CD4-positive, alpha-beta memory T cell (primary cell): Measurements from ENCODE around the gene SLC16A7. TPM values are rescaled to one million over a fixed set of nuclear protein-coding genes. Genes with fewer than 3 reads are reported as not detected.

Experiments used
- CTCF ChIA-PET: fragments of 350-600 bp; sonication (Branson Sonifier 250); formaldehyde crosslinking; loops from one replicate; lab custom pipeline; 2021; ENCODE audit warnings: inconsistent platforms; ENCODE audit not compliant: partially characterized antibody; lab: Charles Lee
- POLR2A ChIA-PET: fragments of 350-600 bp; sonication (Branson Sonifier 250); formaldehyde crosslinking; loops from one replicate; lab custom pipeline; 2021; ENCODE audit not compliant: partially characterized antibody; lab: Charles Lee
- DNase-seq, 5 donors: peaks; one replicate each; pipeline versions ENCODE4 v3.0.0 to v3.0.0-alpha.2; 2020 to 2022; ENCODE audit warnings: mixed read lengths in 1 of 5
- H3K27ac ChIP-seq: one replicate; pipeline ENCODE4 v1.7.0; 2013; ENCODE audit warnings: low read depth, low read length
- H3K27me3 ChIP-seq: 2 replicates; pipeline ENCODE4 v1.7.0; 2013; ENCODE audit warnings: mild to moderate bottlenecking, low read length, moderate library complexity; ENCODE audit not compliant: insufficient read depth
- H3K36me3 ChIP-seq: 2 replicates; pipeline ENCODE4 v1.7.0; 2013; ENCODE audit warnings: mild to moderate bottlenecking, low read length, moderate library complexity; ENCODE audit not compliant: insufficient read depth
- H3K4me1 ChIP-seq: 2 replicates; pipeline ENCODE4 v1.7.0; 2013; ENCODE audit warnings: mild to moderate bottlenecking, low read length, moderate library complexity; ENCODE audit not compliant: insufficient read depth
- H3K4me3 ChIP-seq, 2 donors: one replicate each; pipeline ENCODE4 v1.7.0; 2013; ENCODE audit warnings: low read length in 2 of 2, mild to moderate bottlenecking in 1 of 2
- H3K9me3 ChIP-seq, 2 donors: one replicate each; pipeline ENCODE4 v1.7.0; 2013; ENCODE audit warnings: low read length in 2 of 2, control low read depth in 1 of 2; ENCODE audit not compliant: control insufficient read depth in 1 of 2
- H3K27ac Mint-ChIP-seq, 7 donors: one replicate each; pipeline ENCODE4 v1.8.0; 2020 to 2021; ENCODE audit warnings: mixed read lengths in 7 of 7, mild to moderate bottlenecking in 6 of 7, inconsistent platforms in 3 of 7, moderate library complexity in 3 of 7
- H3K27me3 Mint-ChIP-seq, 2 donors: one replicate each; pipeline ENCODE4 v1.8.0; 2020 to 2021; ENCODE audit warnings: mixed read lengths in 2 of 2
- H3K36me3 Mint-ChIP-seq, 2 donors: one replicate each; pipeline ENCODE4 v1.8.0; 2020 to 2021; ENCODE audit warnings: mixed read lengths in 2 of 2, inconsistent platforms in 1 of 2, mild to moderate bottlenecking in 1 of 2
- H3K4me1 Mint-ChIP-seq, 4 donors: one replicate each; pipeline ENCODE4 v1.8.0; 2020 to 2021; ENCODE audit warnings: mixed read lengths in 4 of 4, mild to moderate bottlenecking in 1 of 4
- H3K4me3 Mint-ChIP-seq, 8 donors: one replicate each; pipeline ENCODE4 v1.8.0; 2020 to 2021; ENCODE audit warnings: mixed read lengths in 8 of 8, mild to moderate bottlenecking in 7 of 8, moderate library complexity in 6 of 8, inconsistent platforms in 3 of 8
- H3K9me3 Mint-ChIP-seq, 8 donors: one replicate each; pipeline ENCODE4 v1.8.0; 2020 to 2021; ENCODE audit warnings: mixed read lengths in 8 of 8, mild to moderate bottlenecking in 5 of 8, inconsistent platforms in 3 of 8, moderate library complexity in 1 of 8
- intact Hi-C: fragments of 100-400 bp; cut with micrococcal nuclease; formaldehyde crosslinking; loops from one replicate; pipeline ENCODE4 v1.15.1; 2023
- polyA plus RNA-seq, 2 donors: library from polyadenylated mRNA; unstranded; fragments of 300-500 nt; fragmentation: Illumina TruSeq; gene quantifications; one replicate each; pipeline ENCODE4 v1.2.3, GENCODE V29; 2021
- total RNA-seq, 2 experiments: library from RNA; stranded (reverse); gene quantifications; one replicate each; pipeline ENCODE4 v1.2.3, GENCODE V29; 2021

SLC16A7 gene
- total and polyA plus RNA-seq, 4 experiments from 2014 or later, result 20.3 to 52.9 (median 37.7) TPM

DNA sequence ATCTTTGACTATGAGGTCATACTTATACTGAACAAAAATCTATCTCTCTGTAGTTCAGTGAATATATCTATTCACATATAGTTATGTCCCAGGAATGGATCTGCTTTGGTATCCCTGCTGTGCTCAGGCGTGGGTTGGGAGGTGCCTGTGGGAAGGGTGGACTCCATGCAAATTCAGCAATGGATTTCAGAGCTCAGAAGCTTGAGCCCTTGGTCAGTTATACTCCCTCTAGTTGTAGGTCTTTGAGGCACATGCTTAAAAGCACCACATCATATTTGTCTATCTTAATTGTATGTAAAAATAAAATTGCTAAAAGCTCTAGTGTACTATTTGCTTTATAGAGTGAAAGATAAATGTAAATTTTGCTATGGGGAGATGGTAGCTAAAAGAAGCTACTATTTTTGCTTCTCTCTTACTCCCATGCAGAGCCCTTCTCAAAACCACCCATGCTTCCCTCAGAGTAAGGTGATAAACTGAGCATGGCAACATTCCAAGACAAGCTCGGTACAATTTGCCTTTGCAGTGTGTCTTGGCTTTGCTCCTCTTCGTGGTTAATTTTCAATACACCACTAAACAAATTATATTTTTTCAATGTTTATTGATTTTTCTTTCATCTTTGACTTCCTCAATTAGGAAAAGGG lies 54.9 kb downstream of the SLC16A7 start:
- peak overlapping the region in 3 of 7 donors; percentile 6 to 26 (median 8) for H3K27ac Mint-ChIP-seq
- intact Hi-C loops, result no loop called here
- Histone ChIP-seq H3K4me3 (no peak overlapping the region), H3K4me1 (peaks cover 9% of the 10 kb centered on the region), H3K9me3 (no peaks in the 10 kb centered on the region), H3K27me3 (no peaks in the 10 kb centered on the region), H3K27ac (no peak overlapping the region), H3K36me3 (no peaks in the 10 kb centered on the region)
- POLR2A ChIA-PET, result interaction anchor here (1.1 kb wide), 1 partner anchor 56 kb away, joined by 3 read pairs; no protein-coding TSS in a partner anchor
- H3K4me1 Mint-ChIP-seq, result peaks cover 31 to 45% (median 34%) of the 10 kb centered on the region in 4 donors
- peaks cover 22 to 42% of the 10 kb centered on the region in 2 donors for H3K36me3 Mint-ChIP-seq
- H3K27me3 Mint-ChIP-seq, result no peaks in the 10 kb centered on the region
- H3K4me3 Mint-ChIP-seq, result no peak overlapping the region
- peaks cover 0 to 4% (median 2%) of the 10 kb centered on the region in 8 donors for H3K9me3 Mint-ChIP-seq
- DNase-seq, result no peak
- CTCF ChIA-PET, result no interaction called here

DNA sequence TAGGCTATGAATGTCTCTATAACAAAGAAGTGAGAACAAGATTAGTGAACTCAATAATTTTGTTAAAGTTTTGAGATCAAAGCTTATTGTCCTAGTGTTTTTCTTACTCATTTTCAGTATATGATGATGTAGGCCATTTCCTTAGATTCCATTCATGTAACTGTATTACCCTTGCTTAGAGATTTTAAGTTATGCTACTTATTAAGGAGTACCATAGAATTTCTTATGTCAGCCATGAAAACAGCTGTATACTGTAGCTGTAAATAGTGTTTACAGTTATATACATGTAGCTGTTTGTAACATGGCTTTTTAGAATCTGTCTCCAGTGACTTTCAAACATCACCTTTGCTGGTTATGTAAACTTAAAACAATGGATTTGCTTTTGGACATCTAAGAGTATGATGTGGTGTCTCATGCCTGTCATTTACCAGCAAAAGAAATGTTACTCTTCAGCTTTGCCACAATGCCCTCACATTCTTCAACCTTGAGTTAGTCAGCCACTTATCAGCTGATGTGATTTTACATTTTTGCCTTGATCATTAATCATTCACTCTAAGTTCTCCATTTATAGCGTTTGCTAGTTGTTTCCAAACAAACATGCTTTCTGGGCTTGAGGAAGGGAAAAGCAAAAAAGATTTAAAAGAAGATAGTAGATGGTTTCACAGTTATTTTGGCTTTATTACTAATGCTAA lies 55.5 kb downstream of the SLC16A7 start:
- Histone ChIP-seq H3K27me3 (no peaks in the 10 kb centered on the region), H3K36me3 (no peaks in the 10 kb centered on the region), H3K9me3 (no peaks in the 10 kb centered on the region), H3K27ac (no peak overlapping the region), H3K4me1 (peaks cover 9% of the 10 kb centered on the region), H3K4me3 (no peak overlapping the region)
- Mint-ChIP-seq H3K27ac (peak overlapping the region in 1 of 7 donors; percentile 6), H3K36me3 (peaks cover 28 to 43% of the 10 kb centered on the region in 2 donors), H3K4me3 (no peak overlapping the region), H3K4me1 (peaks cover 34 to 49% (median 36%) of the 10 kb centered on the region in 4 donors), H3K9me3 (peaks cover 0 to 4% (median 2%) of the 10 kb centered on the region in 8 donors), H3K27me3 (no peaks in the 10 kb centered on the region)
- intact Hi-C loops, result no loop called here
- ChIA-PET POLR2A (interaction anchor here (1.1 kb wide), 1 partner anchor 56 kb away, joined by 3 read pairs; no protein-coding TSS in a partner anchor), CTCF (no interaction called here)
- DNase-seq, result no peak

DNA sequence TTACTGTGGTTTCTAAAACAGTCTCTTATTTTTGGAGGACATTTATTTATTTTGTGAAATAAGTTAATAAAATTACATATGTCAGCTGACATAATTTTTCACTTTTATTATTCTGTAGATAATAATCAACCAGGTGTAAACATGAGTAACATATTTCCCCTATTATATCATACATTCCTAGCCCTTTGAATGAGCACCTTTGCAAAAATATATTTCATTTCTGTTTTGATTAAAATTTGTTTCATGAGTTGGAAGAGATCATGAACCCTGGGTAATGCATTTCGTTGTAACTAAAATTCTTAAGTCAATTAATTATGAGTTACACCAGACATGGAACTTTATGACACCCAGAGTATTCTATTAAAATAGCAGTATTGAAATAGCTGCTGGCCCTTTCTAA lies 56.3 kb downstream of the SLC16A7 start:
- ChIA-PET CTCF (no interaction called here), POLR2A (no interaction called here)
- intact Hi-C loops, result no loop called here
- Histone ChIP-seq H3K27me3 (no peaks in the 10 kb centered on the region), H3K4me3 (no peak overlapping the region), H3K9me3 (no peaks in the 10 kb centered on the region), H3K36me3 (no peaks in the 10 kb centered on the region), H3K4me1 (peaks cover 9% of the 10 kb centered on the region), H3K27ac (no peak overlapping the region)
- Mint-ChIP-seq H3K36me3 (peaks cover 28 to 40% of the 10 kb centered on the region in 2 donors), H3K9me3 (peaks cover 0 to 3% (median under 1%) of the 10 kb centered on the region in 8 donors), H3K27ac (no peak overlapping the region), H3K4me1 (peaks cover 33 to 47% (median 37%) of the 10 kb centered on the region in 4 donors), H3K27me3 (no peaks in the 10 kb centered on the region), H3K4me3 (no peak overlapping the region)
- no peak for DNase-seq

DNA sequence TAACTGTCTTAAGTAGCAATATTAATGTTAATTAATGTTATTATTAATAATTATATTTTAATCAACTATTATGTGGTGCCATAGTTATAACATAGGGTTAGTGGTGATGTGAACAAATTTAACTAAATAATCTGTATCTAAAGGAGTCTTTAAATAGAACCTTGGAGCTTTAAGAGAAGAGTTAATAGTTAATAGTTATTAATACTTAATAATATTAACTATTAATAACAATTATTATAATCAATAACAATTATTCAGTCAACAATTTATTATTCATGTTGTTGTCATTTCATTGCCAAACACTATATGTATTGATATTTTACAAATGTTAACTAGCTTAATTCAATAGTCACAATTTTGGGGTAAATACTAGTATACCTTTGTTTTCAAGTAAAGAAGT lies 58.2 kb downstream of the SLC16A7 start:
- no peaks in the 10 kb centered on the region for H3K27me3 ChIP-seq
- peaks cover 9% of the 10 kb centered on the region for H3K4me1 ChIP-seq
- no peak overlapping the region for H3K27ac ChIP-seq
- DNase-seq, result no peak
- no peaks in the 10 kb centered on the region for H3K9me3 ChIP-seq
- no peak overlapping the region for H3K27ac Mint-ChIP-seq
- H3K4me3 ChIP-seq, result no peak overlapping the region
- peaks cover 31 to 41% (median 37%) of the 10 kb centered on the region in 4 donors for H3K4me1 Mint-ChIP-seq
- H3K4me3 Mint-ChIP-seq, result no peak overlapping the region
- H3K36me3 Mint-ChIP-seq, result peaks cover 23 to 30% of the 10 kb centered on the region in 2 donors
- peaks cover 0 to 2% (median 0%) of the 10 kb centered on the region in 8 donors for H3K9me3 Mint-ChIP-seq
- ChIA-PET CTCF (no interaction called here), POLR2A (no interaction called here)
- no peaks in the 10 kb centered on the region for H3K36me3 ChIP-seq
- intact Hi-C loops, result no loop called here
- no peaks in the 10 kb centered on the region for H3K27me3 Mint-ChIP-seq

DNA sequence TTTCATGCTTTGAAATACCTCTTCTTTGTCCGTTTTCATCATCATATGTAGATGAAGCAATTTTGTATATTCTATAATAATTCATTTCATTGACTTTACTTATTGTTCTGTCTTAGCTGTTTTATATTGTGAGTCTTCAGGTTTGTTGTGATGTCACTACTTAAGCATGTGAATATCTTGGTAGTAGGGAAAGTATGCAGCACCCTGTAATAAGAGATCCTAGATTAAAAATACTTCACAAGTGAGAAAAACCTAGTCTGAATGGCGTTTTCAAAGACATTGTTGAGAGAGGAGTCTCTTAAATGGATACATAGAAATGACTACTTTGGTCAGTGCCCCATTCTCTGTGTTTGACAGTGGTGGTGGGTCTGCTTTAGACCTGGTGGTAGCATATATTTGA lies 61.4 kb downstream of the SLC16A7 start:
- no peak overlapping the region for H3K4me3 ChIP-seq
- no peaks in the 10 kb centered on the region for H3K27me3 ChIP-seq
- H3K27ac Mint-ChIP-seq, result peak overlapping the region in 1 of 7 donors; percentile 25
- H3K36me3 ChIP-seq, result no peaks in the 10 kb centered on the region
- no peaks in the 10 kb centered on the region for H3K9me3 ChIP-seq
- H3K27ac ChIP-seq, result no peak overlapping the region
- H3K27me3 Mint-ChIP-seq, result no peaks in the 10 kb centered on the region
- peaks cover 26 to 32% (median 29%) of the 10 kb centered on the region in 4 donors for H3K4me1 Mint-ChIP-seq
- ChIA-PET POLR2A (no interaction called here), CTCF (no interaction called here)
- intact Hi-C loops, result no loop called here
- no peak overlapping the region for H3K4me3 Mint-ChIP-seq
- H3K4me1 ChIP-seq, result peaks cover 4% of the 10 kb centered on the region
- peaks cover 24 to 30% of the 10 kb centered on the region in 2 donors for H3K36me3 Mint-ChIP-seq
- H3K9me3 Mint-ChIP-seq, result peaks cover 0 to 2% (median 0%) of the 10 kb centered on the region in 8 donors
- no peak for DNase-seq

DNA sequence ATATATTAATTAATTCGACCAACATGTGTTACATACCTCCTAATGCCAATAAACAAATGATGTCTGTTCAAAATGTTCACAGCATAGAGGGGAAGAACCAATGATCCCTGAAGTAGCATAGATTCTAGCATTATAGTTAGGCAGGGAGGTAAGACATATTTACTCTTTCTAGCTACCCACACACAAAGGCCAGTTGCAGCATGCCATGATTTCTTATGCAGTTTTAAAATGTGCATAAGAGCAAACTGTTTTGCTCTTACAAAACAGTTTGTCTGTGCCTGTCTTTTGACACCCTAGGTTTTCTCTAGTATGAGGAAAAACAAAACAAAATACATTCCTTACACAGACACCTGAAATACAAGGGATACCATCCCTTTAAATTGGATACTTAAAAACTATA lies 61.9 kb downstream of the SLC16A7 start:
- Histone ChIP-seq H3K27me3 (no peaks in the 10 kb centered on the region), H3K9me3 (no peaks in the 10 kb centered on the region), H3K4me1 (peaks cover 4% of the 10 kb centered on the region), H3K4me3 (no peak overlapping the region), H3K36me3 (no peaks in the 10 kb centered on the region), H3K27ac (no peak overlapping the region)
- intact Hi-C loops, result no loop called here
- Mint-ChIP-seq H3K4me3 (no peak overlapping the region), H3K36me3 (peaks cover 24 to 30% of the 10 kb centered on the region in 2 donors), H3K4me1 (peaks cover 28 to 33% (median 31%) of the 10 kb centered on the region in 4 donors), H3K9me3 (peaks cover 0 to 2% (median 0%) of the 10 kb centered on the region in 8 donors), H3K27me3 (no peaks in the 10 kb centered on the region), H3K27ac (no peak overlapping the region)
- POLR2A ChIA-PET, result no interaction called here
- no peak for DNase-seq
- CTCF ChIA-PET, result interaction anchor here (1.1 kb wide), 1 partner anchor 139 kb away, joined by 3 read pairs; no protein-coding TSS in a partner anchor

DNA sequence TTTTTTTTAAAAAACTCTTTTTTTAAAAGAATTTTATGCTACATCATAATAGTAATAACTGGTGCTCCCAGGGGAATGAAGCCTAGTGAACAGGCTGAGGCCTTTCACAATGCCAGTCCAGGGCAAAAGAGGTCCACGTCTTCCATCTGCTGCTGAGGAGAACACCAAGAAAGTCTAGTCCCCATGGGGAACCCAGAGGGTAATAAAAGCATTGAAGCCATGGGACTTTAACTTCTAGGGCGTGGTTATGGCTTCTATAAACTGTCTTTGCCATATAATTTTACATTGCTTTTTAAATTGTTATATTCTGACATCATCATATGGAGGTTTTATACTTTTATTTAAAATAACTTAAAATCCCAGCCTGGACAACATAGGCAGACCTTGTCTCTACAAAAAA lies 64.3 kb downstream of the SLC16A7 start:
- DNase-seq, result no peak
- ChIA-PET CTCF (no interaction called here), POLR2A (no interaction called here)
- peaks cover 0 to 2% (median 0%) of the 10 kb centered on the region in 8 donors for H3K9me3 Mint-ChIP-seq
- peaks cover 29 to 32% (median 30%) of the 10 kb centered on the region in 4 donors for H3K4me1 Mint-ChIP-seq
- no peaks in the 10 kb centered on the region for H3K27me3 Mint-ChIP-seq
- peaks cover 29 to 34% of the 10 kb centered on the region in 2 donors for H3K36me3 Mint-ChIP-seq
- no peak overlapping the region for H3K27ac Mint-ChIP-seq
- Histone ChIP-seq H3K27me3 (no peaks in the 10 kb centered on the region), H3K4me1 (peaks cover 4% of the 10 kb centered on the region), H3K36me3 (no peaks in the 10 kb centered on the region), H3K27ac (no peak overlapping the region), H3K4me3 (no peak overlapping the region), H3K9me3 (no peaks in the 10 kb centered on the region)
- H3K4me3 Mint-ChIP-seq, result no peak overlapping the region
- intact Hi-C loops, result no loop called here
